HEK293 (cell line): Measurements from ENCODE around the gene TEAD4.

Experiments
- CTCF ChIA-PET: fragments of 350-600 bp; formaldehyde crosslinking; extraction: SDS; loops from one replicate; lab custom pipeline; 2021; ENCODE audit warnings: antibody characterized with exemption; lab: Yijun Ruan, JAX
- POLR2A ChIA-PET: fragments of 300-600 bp; formaldehyde crosslinking; extraction: SDS; loops from one replicate; lab custom pipeline; 2020; ENCODE audit warnings: antibody characterized with exemption, inconsistent platforms; lab: Yijun Ruan, JAX
- H3K27ac ChIP-seq: fragments of 200-500 bp; sonication (Bioruptor generic); 2 replicates; pipeline ENCODE4 v1.5.1; 2014; ENCODE audit warnings: low read depth, low read length, control low read depth, inconsistent platforms; ENCODE audit errors: extremely low read depth
- H3K36me3 ChIP-seq, 2 experiments: fragments of 200-500 bp in 1 of 2; sonication (Bioruptor generic) in 1 of 2; 1 replicate in 1 of 2; 2 replicates in 1 of 2; pipeline ENCODE4 v1.5.1; 2014 to 2017; ENCODE audit warnings: inconsistent platforms in 2 of 2, low read length in 2 of 2; ENCODE audit not compliant: control insufficient read depth in 2 of 2, insufficient read depth in 1 of 2
- H3K4me1 ChIP-seq: fragments of 200-500 bp; sonication (Bioruptor generic); 2 replicates; pipeline ENCODE4 v1.5.1; 2014; ENCODE audit warnings: mild to moderate bottlenecking, low read length, inconsistent platforms; ENCODE audit not compliant: control insufficient read depth, insufficient read depth
- H3K4me3 ChIP-seq: 2 replicates; pipeline ENCODE4 v1.5.1; 2011; ENCODE audit warnings: low read depth, mild to moderate bottlenecking, control low read depth, low read length, moderate library complexity
- H3K9me3 ChIP-seq: fragments of 200-500 bp; sonication (Bioruptor generic); 2 replicates; pipeline ENCODE4 v1.5.1; 2014; ENCODE audit warnings: low read depth, low read length, inconsistent platforms; ENCODE audit not compliant: control insufficient read depth, insufficient read depth
- BCL6B ChIP-seq: fragments of 450-650 bp; formaldehyde crosslinking; IDR thresholded peaks from 2 replicates; pipeline ENCODE4 v1.5.1; 2017; ENCODE audit warnings: missing biosample characterization, missing genetic modification characterization
- HOXC10 ChIP-seq: sonication (generic); formaldehyde crosslinking; IDR thresholded peaks from 2 replicates; pipeline ENCODE4 v1.8.1; 2023; ENCODE audit warnings: mild to moderate bottlenecking, missing genetic modification reagents
- KLF10 ChIP-seq: fragments of 450-650 bp; IDR thresholded peaks from 2 replicates; pipeline ENCODE4 v1.5.1; 2018; ENCODE audit warnings: missing biosample characterization, mild to moderate bottlenecking, missing genetic modification characterization
- MYNN ChIP-seq: fragments of 450-650 bp; formaldehyde crosslinking; IDR thresholded peaks from 2 replicates; pipeline ENCODE4 v1.5.1; 2016; ENCODE audit warnings: missing biosample characterization, missing genetic modification characterization, borderline replicate concordance
- ZBTB1 ChIP-seq: fragments of 450-650 bp; formaldehyde crosslinking; IDR thresholded peaks from 2 replicates; pipeline ENCODE4 v1.5.1; 2016; ENCODE audit warnings: missing biosample characterization, missing genetic modification characterization
- ZBTB20 ChIP-seq: fragments of 450-650 bp; formaldehyde crosslinking; IDR thresholded peaks from 2 replicates; pipeline ENCODE4 v1.5.1; 2016; ENCODE audit warnings: missing biosample characterization, missing genetic modification characterization
- ZFP3 ChIP-seq: fragments of 450-650 bp; formaldehyde crosslinking; IDR thresholded peaks from 2 replicates; pipeline ENCODE4 v1.5.1; 2016; ENCODE audit warnings: low read depth, missing biosample characterization, missing genetic modification characterization
- ZIC2 ChIP-seq: fragments of 450-650 bp; formaldehyde crosslinking; IDR thresholded peaks from 2 replicates; pipeline ENCODE4 v1.5.1; 2016; ENCODE audit warnings: missing biosample characterization, missing genetic modification characterization
- ZNF133 ChIP-seq: fragments of 450-650 bp; formaldehyde crosslinking; IDR thresholded peaks from 2 replicates; pipeline ENCODE4 v1.5.1; 2016; ENCODE audit warnings: missing biosample characterization, missing genetic modification characterization
- ZNF23 ChIP-seq: fragments of 450-650 bp; formaldehyde crosslinking; IDR thresholded peaks from 2 replicates; pipeline ENCODE4 v1.5.1; 2016; ENCODE audit warnings: missing biosample characterization, missing genetic modification characterization, borderline replicate concordance
- ZNF24 ChIP-seq: fragments of 450-650 bp; formaldehyde crosslinking; IDR thresholded peaks from 2 replicates; pipeline ENCODE4 v1.5.1; 2016; ENCODE audit warnings: missing biosample characterization, missing genetic modification characterization
- ZNF266 ChIP-seq: fragments of 450-650 bp; formaldehyde crosslinking; IDR thresholded peaks from 2 replicates; pipeline ENCODE4 v1.5.1; 2016; ENCODE audit warnings: missing biosample characterization, missing genetic modification characterization, low read depth
- ZNF404 ChIP-seq: fragments of 450-650 bp; formaldehyde crosslinking; IDR thresholded peaks from 2 replicates; pipeline ENCODE4 v1.5.1; 2017; ENCODE audit warnings: missing biosample characterization, missing genetic modification characterization
- ZNF416 ChIP-seq: fragments of 450-650 bp; formaldehyde crosslinking; IDR thresholded peaks from 2 replicates; pipeline ENCODE4 v1.5.1; 2016; ENCODE audit warnings: missing biosample characterization, missing genetic modification characterization
- ZNF423 ChIP-seq: fragments of 450-650 bp; formaldehyde crosslinking; IDR thresholded peaks from 2 replicates; pipeline ENCODE4 v1.5.1; 2016; ENCODE audit warnings: missing biosample characterization, missing genetic modification characterization
- ZNF473 ChIP-seq: fragments of 450-650 bp; formaldehyde crosslinking; IDR thresholded peaks from 2 replicates; pipeline ENCODE4 v1.5.1; 2017; ENCODE audit warnings: missing biosample characterization, missing genetic modification characterization
- ZNF555 ChIP-seq: fragments of 450-650 bp; formaldehyde crosslinking; conservative IDR thresholded peaks from 2 replicates; pipeline ENCODE4 v1.5.1; 2017; ENCODE audit warnings: missing biosample characterization, mild to moderate bottlenecking, missing genetic modification characterization, inconsistent platforms
- ZNF571 ChIP-seq: fragments of 450-650 bp; formaldehyde crosslinking; IDR thresholded peaks from 2 replicates; pipeline ENCODE4 v1.5.0; 2017; ENCODE audit warnings: missing biosample characterization, missing genetic modification characterization
- ZNF600 ChIP-seq: fragments of 450-650 bp; formaldehyde crosslinking; IDR thresholded peaks from 2 replicates; pipeline ENCODE4 v1.5.1; 2016; ENCODE audit warnings: missing biosample characterization, missing genetic modification characterization
- ZNF621 ChIP-seq: fragments of 450-650 bp; formaldehyde crosslinking; IDR thresholded peaks from 2 replicates; pipeline ENCODE4 v1.5.1; 2017; ENCODE audit warnings: missing biosample characterization, missing genetic modification characterization
- ZNF626 ChIP-seq: fragments of 450-650 bp; sonication (Bioruptor Pico); formaldehyde crosslinking; IDR thresholded peaks from 2 replicates; pipeline ENCODE4 v1.5.1; 2018; ENCODE audit warnings: missing biosample characterization, missing genetic modification characterization, inconsistent platforms
- ZNF639 ChIP-seq: fragments of 450-650 bp; formaldehyde crosslinking; IDR thresholded peaks from 2 replicates; pipeline ENCODE4 v1.5.1; 2016; ENCODE audit warnings: missing biosample characterization, missing genetic modification characterization
- ZNF658 ChIP-seq: fragments of 450-650 bp; formaldehyde crosslinking; IDR thresholded peaks from 2 replicates; pipeline ENCODE4; 2016; ENCODE audit warnings: missing biosample characterization, missing genetic modification characterization
- ZNF660 ChIP-seq: fragments of 450-650 bp; IDR thresholded peaks from 2 replicates; pipeline ENCODE4 v1.5.1; 2018; ENCODE audit warnings: missing biosample characterization, mild to moderate bottlenecking, missing genetic modification characterization
- ZNF707 ChIP-seq: fragments of 450-650 bp; formaldehyde crosslinking; IDR thresholded peaks from 2 replicates; pipeline ENCODE4 v1.5.1; 2016; ENCODE audit warnings: missing biosample characterization, missing genetic modification characterization
- ZNF776 ChIP-seq: fragments of 450-650 bp; formaldehyde crosslinking; IDR thresholded peaks from 2 replicates; pipeline ENCODE4 v1.5.0; 2017; ENCODE audit warnings: missing biosample characterization, missing genetic modification characterization, borderline replicate concordance
- ZNF791 ChIP-seq: fragments of 450-650 bp; formaldehyde crosslinking; IDR thresholded peaks from 2 replicates; pipeline ENCODE4 v1.5.1; 2016; ENCODE audit warnings: missing biosample characterization, missing genetic modification characterization

Gene TEAD4

GRCh38 chr12:3055026-3055703 is 96.0 kb downstream of the TEAD4 start (continued):
- no peak for TF ChIP-seq ZNF23 (tag by site-specific recombination)
- no peak for TF ChIP-seq ZNF639 (tag by site-specific recombination)
- no peak for TF ChIP-seq ZNF621
- no peak for TF ChIP-seq ZNF423 (tag by site-specific recombination)
- no peak for TF ChIP-seq ZNF571 (tag by site-specific recombination)
- no peak for TF ChIP-seq ZNF416 (tag by site-specific recombination)
- no peak for TF ChIP-seq ZNF555

- POLR2A ChIA-PET, result no interaction called here
- TF ChIP-seq ZNF791 (tag by site-specific recombination) (no peak), BCL6B (tag by site-specific recombination) (peak; percentile 72)
- CTCF ChIA-PET, result interaction anchor here (1.7 to 3.7 kb wide), 2 partner anchors 14 to 17 kb away, joined by 5 to 17 read pairs; no protein-coding TSS in a partner anchor
Measured at GRCh38 chr12:3055704-3056467, 96.7 kb downstream of the TEAD4 start.

GRCh38 chr12:3061059-3061458 is 101.9 kb downstream of the TEAD4 start:
- no peaks in the 10 kb centered on the region for H3K36me3 ChIP-seq
- ChIA-PET CTCF (interaction anchor here (0.9 to 1.3 kb wide), 5 partner anchors 10 to 27 kb away, joined by 3 to 4 read pairs (median 4); no protein-coding TSS in a partner anchor), POLR2A (no interaction called here)
- no peaks in the 10 kb centered on the region for H3K4me1 ChIP-seq
- H3K4me3 ChIP-seq, result no peak overlapping the region
- TF ChIP-seq ZNF266 (tag by site-specific recombination), result no peak
- TF ChIP-seq ZIC2 (tag by site-specific recombination), result peak; percentile 37
- TF ChIP-seq ZFP3 (tag by site-specific recombination), result no peak
- TF ChIP-seq ZNF660 (tag by site-specific recombination), result no peak
- TF ChIP-seq ZNF24 (tag by site-specific recombination), result no peak
- no peaks in the 10 kb centered on the region; the same call in 1 of the 2 replicates for H3K9me3 ChIP-seq
- H3K27ac ChIP-seq, result no peak overlapping the region

More at GRCh38 chr12:3055704-3056467, 96.7 kb downstream of the TEAD4 start:
- Histone ChIP-seq H3K27ac (no peak overlapping the region), H3K36me3 (no peaks in the 10 kb centered on the region), H3K9me3 (no peaks in the 10 kb centered on the region), H3K4me3 (no peak overlapping the region), H3K4me1 (no peaks in the 10 kb centered on the region)

DNA sequence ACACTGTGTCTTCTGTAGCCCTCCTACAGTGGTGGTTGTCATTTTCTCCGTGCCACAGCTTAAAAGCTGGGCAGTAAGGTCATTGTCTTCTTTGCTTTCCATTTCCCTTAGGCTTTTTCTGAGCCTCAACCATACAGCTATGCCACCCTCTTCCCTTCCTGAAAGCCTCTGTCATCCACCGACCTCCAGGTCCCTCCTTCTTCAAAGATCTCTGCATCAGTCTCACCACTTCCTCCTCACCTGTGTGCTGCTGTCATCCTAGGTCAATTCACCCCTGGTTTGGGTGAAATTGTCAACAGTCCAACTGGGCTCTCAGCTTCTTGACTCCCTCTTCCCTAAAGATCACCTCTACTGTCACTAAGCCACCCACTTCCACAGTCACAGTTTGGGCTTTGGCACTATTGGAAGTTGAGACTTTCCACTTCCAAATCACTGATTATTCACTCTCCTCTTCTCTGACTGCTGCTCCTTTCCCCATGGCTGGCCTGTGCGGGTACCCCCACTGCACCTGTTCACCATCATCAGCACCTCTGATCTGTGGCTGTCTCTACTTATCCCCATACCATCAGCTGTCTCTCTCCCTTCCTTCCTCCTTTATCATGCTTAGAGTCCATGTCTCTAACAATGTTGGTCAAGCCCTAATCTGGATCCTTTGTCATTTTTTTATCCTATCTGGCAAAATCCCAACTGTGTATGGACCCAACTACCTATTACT is 102.5 kb downstream of the TEAD4 start:
- ChIA-PET POLR2A (no interaction called here), CTCF (interaction anchor here (0.9 to 1.6 kb wide), 5 partner anchors 9 to 28 kb away, joined by 3 to 4 read pairs (median 4); no protein-coding TSS in a partner anchor)
- Histone ChIP-seq H3K4me3 (no peak overlapping the region), H3K27ac (no peak overlapping the region), H3K9me3 (no peaks in the 10 kb centered on the region; the same call in 1 of the 2 replicates), H3K36me3 (no peaks in the 10 kb centered on the region), H3K4me1 (no peaks in the 10 kb centered on the region)
- no peak for TF ChIP-seq ZNF571 (tag by site-specific recombination)
- no peak for TF ChIP-seq ZNF658 (tag by site-specific recombination)
- TF ChIP-seq ZNF626 (tag by site-specific recombination), result no peak
- no peak for TF ChIP-seq ZNF776 (tag by site-specific recombination)
- no peak for TF ChIP-seq ZNF600 (tag by site-specific recombination)
- TF ChIP-seq MYNN (tag by site-specific recombination), result no peak
- no peak for TF ChIP-seq ZNF133
- TF ChIP-seq ZNF473 (tag by site-specific recombination), result no peak
- no peak for TF ChIP-seq ZNF707 (tag by site-specific recombination)
- TF ChIP-seq HOXC10, result no peak
- TF ChIP-seq ZNF621, result no peak
- TF ChIP-seq ZBTB20 (tag by site-specific recombination), result no peak
- TF ChIP-seq ZBTB1 (tag by site-specific recombination), result no peak
- no peak for TF ChIP-seq KLF10 (tag by site-specific recombination)
- no peak for TF ChIP-seq ZNF404 (tag by site-specific recombination)
